ENCODE data around the gene SUCO.

DNA sequence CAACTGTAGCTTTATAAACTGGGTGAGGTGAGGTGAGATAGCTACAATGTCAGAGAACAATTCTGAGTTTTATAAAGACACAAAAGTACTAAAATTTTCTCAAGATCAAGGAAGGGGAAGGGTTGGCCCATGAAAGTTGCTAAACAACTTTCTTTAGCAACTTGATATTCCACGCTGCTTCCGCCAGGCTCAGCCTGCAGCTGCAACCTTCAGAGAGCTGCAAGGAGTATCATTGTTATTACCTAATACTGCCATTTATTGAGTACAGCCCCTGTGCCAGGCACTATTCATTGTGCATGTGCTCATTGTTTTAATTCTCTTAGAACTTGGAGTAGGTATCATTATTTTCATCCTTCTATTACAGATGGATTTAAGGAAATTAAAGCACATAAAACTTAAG is 34.1 kb upstream of the SUCO start:
- TF ChIP-seq EZH2 (IDR thresholded peaks at IDR 0.05; ENCODE audit: insufficient read depth, poor library complexity, severe bottlenecking) (no peak), EZH2phosphoT487 (IDR thresholded peaks at IDR 0.05; ENCODE audit: insufficient read depth, low read depth) (no peak)
